ENCODE results near the gene DTNBP1.

Gene DTNBP1

DNA sequence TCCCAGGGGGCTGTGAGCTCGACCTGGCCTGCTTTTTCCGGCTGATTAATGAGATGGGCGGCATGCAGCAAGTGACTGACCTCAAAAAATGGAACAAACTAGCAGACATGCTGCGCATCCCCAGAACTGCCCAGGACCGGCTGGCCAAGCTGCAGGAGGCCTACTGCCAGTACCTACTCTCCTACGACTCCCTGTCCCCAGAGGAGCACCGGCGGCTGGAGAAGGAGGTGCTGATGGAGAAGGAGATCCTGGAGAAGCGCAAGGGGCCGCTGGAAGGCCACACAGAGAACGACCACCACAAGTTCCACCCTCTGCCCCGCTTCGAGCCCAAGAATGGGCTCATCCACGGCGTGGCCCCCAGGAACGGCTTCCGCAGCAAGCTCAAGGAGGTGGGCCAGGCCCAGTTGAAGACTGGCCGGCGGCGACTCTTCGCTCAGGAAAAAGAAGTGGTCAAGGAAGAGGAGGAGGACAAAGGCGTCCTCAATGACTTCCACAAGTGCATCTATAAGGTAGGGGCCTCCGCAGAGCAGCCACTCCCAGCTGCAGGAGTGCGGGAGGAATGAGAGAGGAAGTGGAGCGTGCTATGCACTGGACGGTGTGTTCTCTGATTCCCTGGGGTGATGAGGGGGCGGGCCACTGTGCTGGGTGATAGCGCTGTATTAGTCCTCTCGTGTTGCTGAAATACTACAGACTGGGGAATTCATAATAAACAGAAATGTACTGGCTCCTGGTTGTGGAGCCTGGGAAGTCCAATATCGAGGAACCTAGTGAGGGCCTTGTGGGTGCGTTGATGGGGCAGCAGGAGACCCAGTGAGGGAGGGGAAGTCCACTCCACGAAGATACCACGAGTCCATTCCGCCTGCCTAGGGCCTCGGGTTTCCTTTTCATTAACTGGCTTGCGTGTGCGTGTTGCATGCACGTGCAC, 161.7 kb downstream of the DTNBP1 start:
- DNase-seq (ENCODE audit: low spot score), result no peak

DNA sequence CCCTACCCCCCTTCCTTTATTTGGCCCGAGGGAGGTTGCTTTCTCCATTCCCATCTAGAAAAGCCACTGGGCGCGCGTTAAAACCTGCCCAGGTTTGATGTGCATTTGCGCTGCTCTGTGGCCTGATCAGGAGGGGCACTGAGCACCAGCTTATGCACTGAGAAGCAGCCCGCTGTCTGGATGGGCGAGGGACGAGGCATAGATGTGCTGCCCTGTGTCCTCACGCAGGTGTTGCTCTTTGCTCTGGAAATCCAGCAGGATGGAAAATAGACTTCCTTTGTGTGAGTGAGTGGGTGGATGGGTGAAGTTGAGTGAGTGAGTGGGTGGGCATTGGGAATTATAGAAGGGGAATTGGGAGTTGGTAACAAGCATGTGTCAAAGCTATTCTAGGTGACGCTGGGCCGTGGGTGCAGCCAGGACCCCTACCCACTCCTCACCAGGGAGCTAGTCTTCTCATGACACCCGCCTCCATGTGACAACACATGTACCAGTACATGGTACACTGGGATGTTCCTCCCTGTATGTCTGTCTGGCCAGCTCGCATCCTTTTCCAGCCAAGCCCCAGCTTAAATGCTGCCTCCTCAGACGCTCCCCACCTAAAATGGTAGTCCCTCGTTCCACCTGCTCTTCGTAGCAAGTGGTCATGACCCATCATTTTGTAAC, 162.6 kb downstream of the DTNBP1 start:
- DNase-seq (ENCODE audit: low spot score), result no peak

DNA sequence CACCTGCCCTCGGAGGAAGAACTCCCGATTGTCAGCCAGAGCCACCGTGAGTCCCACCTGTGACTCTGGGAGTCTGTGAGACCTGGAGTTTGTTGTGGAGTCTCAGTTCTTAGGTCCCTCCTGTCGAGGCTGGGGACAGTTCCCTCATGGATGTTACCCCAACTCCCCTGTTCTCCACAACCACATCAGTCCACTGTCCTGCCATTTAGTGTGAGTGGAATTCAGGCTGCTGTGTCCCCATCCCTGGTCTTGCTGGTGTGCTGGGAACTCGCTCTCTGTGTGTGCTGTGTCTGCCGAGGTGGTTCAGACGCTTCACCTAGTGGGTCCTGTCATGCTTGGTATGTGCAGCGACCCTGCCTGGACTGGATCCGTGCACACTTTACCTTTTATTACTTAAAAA, 163.2 kb downstream of the DTNBP1 start:
- DNase-seq (ENCODE audit: low spot score), result no peak

DNA sequence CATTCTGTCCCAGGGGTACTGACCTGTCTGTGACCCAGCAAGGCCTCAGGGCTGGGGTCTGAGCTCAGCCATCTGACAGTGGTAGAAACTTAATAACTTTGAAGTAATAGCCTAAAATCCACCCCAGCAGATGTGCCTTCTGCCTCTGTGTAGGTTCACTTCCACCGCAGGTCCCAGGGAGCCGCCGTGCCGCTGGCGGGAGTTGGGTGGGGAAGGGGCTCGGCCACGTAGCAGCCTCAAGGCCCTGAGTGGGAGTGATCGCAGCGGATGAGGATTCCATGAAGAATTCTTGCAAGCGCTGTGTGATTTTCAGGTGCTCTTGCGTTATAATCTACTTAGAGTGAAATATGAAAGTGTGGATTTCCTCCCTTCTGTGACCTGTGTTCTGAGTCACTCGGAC, 163.7 kb downstream of the DTNBP1 start:
- DNase-seq (ENCODE audit: low spot score), result no peak

DNA sequence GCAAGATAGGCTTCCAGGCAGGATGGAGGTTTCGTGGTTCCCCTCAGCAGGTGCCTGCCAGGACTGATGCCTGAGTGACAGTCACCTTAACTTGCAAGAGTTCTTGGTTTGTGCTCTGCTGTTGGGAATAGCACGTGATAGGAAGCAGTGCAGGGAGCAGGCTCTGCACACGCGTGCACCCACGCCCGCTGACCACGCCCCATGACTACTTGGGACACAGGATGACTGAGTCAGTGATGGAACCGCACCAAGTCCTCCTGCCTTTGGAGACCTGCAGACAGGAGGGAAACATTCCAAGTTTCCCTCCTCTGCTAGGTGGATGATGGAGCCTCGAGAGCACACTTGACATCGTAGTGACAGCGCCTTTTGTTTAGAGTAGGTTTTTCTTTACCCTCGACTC, 164.2 kb downstream of the DTNBP1 start:
- DNase-seq (ENCODE audit: low spot score), result no peak

DNA sequence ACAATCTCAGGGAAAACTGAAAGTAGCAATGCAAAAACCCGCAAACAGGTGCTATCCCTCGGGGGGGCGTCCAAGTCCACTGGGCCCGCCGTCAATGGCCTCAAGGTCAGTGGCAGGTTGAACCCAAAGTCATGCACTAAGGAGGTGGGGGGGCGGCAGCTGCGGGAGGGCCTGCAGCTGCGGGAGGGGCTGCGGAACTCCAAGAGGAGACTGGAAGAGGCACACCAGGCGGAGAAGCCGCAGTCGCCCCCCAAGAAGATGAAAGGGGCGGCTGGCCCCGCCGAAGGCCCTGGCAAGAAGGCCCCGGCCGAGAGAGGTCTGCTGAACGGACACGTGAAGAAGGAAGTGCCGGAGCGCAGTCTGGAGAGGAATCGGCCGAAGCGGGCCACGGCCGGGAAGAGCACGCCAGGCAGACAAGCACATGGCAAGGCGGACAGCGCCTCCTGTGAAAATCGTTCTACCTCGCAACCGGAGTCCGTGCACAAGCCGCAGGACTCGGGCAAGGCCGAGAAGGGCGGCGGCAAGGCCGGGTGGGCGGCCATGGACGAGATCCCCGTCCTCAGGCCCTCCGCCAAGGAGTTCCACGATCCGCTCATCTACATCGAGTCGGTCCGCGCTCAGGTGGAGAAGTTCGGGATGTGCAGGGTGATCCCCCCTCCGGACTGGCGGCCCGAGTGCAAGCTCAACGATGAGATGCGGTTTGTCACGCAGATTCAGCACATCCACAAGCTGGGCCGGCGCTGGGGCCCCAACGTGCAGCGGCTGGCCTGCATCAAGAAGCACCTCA, 166.3 kb downstream of the DTNBP1 start:
- no peak for DNase-seq (ENCODE audit: low spot score)

DNA sequence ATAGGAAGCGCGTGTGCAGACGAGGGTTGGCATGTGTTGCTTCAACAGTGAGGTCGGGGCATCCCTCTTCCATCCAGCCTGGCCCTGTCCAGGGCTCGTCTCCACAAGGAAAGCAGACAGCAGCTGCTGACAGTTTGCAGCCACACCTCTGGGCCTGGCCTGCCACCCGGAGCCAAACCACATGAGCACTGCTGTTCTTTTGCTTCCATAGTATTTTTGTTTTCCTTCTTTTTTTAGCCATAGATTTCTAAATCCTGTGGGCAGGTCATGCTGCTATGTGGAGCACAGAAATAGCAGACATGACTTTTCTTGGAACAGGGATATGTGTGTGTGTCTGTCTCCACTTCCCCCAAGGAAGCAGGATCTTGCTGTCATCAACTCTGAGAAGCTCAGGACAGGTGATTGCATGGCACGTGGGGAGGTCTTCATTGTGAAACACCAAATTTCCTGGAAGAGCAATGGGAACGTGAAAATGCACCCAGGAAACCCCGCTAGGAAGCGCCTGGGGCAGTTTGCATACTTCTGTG, 167.4 kb downstream of the DTNBP1 start:
- no peak for DNase-seq (ENCODE audit: low spot score)

DNA sequence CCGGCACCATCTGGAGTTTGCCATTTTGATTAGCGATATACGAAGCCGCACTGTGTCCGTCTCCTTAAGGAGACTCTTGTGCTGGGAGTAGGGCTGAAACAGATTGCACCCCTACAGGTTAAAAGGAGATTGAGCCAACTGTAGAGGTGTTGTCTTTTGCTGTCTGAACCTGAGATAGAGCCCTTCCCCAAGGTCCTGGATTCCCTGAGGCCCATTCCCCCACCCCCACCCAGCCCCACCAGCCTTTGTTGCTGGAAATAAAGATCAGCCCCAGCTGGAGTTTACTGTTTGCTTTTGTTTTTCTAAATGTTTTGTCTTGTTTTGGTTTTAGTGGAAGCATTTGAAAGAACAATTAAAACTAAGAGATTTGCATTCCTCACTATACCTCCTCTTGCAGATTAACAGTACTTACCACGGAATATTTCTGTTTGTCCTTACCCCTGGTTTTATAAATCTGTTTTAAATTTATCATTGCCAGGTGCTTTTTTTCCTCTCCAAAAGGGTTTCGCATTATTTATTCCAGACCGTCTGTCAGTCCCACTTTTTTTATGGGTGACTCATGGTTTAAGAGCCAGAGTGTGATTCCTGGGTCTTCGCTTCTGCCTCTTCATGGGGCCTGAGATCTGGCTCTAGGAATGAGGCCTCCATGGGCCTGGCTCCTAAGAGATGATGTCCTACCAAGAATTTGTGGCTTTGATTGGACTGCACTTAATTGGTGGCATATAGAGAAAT, 169.2 kb downstream of the DTNBP1 start:
- DNase-seq (ENCODE audit: low spot score), result peak; percentile 53

DNA sequence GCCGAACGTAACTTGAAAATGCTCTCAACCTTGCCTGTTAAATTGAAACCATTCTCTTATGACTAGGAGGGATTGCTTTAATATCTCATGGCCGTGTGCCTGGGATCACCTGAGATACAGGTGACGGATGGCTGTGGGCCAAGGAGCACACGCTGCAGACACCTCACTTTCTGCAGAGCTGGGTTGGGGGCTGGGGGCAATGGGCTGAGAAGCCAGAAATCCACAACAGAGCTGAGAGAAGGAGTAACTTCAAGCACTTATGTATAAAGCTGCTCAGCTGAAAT, 170.9 kb downstream of the DTNBP1 start:
- no peak for DNase-seq (ENCODE audit: low spot score)

DNA sequence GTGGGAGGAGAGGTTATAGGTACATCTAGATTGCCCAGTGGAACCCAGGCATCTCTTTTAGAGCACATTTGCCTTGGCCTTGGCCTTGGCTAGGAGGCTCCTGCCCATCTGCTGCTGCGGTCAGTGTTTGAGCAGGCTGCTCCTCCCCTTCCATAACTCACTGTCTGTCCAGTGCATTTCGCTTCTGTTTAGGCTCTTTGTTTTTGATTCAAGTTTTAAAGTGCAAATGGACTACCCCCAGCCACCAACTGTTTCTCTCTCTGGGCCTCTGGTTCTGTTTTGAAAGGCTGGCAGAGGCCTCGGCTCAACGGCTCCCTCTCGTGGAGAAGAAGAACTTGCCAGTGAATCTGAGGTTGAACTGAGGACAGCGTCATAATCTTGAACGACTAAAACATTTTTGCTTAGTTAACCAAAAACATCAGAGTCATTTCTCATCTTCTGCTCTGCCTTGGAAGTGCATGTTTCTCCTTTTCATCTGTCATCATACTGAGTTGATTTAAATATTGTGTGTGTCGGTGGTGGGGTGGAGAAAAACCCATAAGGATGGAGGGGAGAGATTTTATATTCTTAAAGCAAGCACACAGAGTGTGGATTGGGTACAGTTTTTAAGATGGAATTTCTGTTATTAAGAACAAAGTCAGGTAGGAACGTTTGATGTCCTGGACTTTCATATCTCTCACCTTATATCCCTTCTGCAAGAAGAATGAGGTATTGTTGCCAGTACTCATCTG, 171.4 kb downstream of the DTNBP1 start:
- peak; percentile 62 for DNase-seq (ENCODE audit: low spot score)

DNA sequence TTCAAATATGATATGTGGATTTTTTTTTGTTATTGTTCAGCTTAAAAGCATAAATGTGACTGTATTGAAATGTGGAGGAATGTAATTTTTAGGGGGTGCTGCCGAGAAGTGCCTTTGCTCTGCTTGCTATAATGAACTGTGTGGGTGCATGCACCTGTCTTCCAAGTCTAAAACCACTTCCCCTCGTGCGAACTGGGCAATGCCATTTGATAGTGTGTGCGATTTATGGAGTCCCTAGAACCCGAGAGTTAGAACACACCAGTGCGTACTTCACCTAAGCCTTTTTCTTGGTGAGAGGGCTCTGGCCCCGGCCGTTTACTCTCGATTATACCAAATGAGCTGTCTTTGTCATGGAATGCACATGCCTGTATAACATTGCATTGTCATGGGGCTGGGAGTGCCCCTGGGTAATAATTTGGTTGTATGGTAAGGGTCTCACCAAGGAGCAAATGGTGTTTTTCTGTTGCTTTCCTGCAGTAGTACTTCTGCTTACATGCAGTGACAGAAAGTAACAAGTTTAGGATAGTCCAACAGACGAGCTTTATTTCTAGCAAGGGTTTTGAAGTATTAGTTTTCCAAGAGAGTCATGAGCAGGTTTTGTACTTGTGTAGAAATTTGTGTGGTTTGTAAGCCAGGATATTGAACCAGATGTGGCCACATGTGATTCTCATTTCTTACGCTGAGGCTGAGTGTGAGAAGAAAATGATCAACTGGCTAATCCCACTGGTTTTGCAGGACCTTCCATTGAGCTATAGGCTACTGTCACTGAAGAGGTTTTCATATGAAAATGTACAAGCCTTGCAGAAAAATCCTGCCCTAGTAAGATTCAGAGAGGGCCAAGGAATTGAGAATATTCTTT, 172.4 kb downstream of the DTNBP1 start:
- DNase-seq (ENCODE audit: low spot score), result no peak

DNA sequence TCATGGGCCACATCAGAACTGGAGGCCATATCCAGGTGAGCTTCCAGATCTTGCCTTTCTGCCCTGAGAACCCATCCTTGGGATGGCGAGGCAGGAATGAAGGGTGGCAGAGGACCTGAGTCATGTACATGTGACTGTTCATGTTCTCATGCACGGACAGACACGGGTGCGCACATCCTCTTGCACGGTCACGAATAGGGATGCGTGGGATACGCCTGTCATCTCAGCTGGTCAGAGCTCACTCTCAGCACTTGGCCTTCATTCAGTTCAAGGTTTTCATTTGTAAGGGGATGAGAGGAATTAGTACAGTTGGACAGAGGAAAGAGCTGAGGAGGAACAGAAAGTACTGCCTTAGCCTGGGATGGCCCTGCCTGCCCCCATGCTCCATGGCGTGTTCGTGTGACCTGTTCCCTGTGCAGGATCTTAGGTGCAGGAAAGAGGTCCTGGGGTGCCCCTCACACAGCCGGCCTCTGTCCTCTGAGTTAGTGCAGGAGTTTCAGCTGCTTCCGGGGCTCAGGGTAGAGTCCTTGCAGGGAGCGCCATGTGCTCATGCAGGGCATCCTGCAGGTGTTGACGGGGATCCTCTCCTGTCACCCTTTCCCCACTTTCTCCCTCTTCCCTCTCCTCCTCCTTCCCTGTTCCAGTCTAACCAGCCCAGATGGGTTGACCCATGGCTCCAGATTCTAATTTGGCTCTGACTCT, 173.4 kb downstream of the DTNBP1 start:
- DNase-seq (ENCODE audit: low spot score), result no peak

DNA sequence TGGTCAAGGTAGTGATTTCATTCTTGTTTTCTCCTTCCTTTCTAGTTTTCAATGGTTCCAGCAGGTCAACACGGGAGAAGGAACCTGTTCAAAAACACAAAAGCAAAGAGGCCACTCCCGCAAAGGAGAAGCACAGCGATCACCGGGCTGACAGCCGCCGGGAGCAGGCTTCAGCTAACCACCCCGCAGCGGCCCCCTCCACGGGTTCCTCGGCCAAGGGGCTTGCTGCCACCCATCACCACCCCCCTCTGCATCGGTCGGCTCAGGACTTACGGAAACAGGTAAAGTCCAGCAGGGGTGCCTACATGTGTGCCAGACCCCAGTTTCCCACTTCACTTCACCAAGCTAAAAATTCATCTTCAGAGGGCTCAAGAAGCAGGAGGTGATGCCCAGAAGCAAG, 175.6 kb downstream of the DTNBP1 start:
- no peak for DNase-seq (ENCODE audit: low spot score)

DNA sequence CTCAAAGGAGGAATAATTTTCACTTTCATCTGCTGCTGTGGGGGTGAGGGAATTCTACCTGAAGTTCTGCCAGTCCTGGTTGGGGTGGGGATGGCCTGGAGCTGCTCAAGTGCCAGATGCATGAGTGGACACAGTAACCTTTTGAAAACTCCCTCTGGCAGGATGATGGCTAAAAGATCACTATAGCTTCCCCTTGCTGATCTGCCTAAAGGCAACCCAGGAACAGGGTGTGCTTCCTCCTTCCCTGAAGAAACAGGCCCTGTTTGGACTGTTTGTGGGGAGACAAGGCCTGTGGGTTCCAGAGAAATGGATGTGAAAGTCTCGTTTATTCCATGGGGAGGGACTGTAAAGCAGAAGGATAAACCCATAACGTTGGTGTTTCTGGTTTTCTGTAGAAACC, 176.9 kb downstream of the DTNBP1 start:
- DNase-seq (ENCODE audit: low spot score), result no peak

DNA sequence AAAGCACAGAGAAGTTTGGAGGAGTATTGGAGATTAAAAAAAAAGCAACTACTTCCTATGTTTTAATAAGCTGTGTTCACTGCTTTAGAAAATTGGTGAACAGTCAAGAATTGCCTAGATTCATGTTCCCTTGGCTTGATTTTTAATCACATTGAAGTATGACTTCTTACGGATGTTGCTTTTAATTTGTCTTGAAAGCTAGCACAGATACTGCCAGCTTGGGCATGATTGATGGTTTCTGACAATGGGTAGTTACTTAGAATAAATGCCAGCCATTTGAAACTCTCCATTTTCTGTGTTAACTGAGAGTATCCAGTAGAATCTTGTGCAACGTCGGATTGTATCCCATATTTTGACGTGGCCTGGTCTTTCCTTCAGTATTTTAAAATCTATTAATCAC, 178.0 kb downstream of the DTNBP1 start:
- no peak for DNase-seq (ENCODE audit: low spot score)

DNA sequence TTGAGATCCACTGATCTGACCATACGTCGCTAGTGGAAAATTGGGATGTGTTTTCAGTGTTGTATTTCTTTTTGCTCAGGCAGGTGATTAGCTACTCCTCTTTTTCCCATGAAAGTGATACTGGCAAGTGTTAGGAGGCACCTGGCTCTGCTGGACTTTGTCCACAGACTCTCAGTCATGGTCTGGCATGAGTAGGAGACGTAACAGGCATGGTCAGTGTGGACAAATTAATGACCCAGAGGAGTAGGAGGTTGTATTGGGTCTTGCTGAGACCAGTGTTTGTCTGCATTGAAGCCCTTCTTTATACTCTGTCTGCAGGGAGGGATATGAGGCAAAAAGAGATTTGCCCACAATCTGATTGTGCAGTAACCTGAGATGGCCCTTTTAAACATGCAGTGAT, 178.7 kb downstream of the DTNBP1 start:
- no peak for DNase-seq (ENCODE audit: low spot score)

DNA sequence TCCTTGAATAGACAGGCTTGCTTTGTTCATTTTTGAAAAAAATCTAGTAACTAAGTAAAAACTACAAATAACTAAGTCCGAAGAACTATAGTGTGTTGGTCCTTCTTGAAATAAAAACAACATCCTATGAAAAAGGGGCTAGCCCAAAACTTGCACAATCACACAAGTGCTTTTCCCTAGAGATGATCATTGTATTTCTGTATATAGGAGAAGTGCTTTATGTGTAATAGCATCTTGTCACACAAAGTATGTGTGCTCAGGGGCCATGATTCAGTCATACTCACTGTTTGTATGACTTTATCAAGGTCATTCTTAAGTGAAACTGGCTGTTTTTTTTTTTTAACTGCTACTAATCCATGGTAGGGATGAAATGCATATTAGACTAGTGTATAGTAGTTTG, 179.8 kb downstream of the DTNBP1 start:
- no peak for DNase-seq (ENCODE audit: low spot score)

DNA sequence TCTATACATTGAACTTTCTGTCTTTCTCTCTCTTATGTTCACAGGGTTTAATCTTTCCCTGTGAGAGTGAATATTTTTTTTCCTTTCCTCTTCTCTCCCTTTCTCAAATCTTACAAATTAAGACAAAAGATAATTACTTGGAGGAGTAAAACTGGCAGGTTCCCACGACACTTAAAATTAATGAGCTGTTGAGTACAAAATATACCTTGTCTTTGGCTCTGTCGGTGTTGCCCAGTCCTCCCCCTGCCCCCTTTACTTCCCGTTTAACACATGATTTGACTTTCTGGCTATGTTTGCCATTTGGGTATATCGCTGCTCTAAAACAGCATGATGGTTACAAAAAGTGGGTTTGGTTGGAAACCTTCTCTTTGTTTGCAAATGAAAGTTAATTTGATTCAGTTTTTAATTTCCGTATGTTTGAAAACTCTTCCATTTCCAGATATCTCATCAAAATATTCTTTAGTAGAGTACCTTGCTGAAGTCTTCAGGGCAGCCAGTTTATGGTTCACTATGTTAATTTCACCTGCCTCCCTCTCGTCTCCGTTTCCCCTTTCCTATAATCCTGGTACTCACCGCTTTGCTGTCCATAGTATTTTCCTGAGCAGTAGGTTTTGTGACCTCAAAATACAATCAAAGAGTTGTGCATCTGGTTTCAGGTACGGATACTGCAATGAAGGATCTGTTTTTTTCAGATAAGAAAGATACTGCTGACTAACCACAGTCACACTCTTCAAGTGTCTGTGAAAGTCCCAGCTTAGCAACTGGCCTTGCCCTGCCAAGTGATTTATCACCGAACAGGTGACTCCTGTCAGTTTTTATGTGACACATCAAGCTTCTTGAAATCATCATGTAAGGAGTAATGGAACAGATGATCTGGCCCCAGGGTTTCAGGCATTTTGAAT, 181.2 kb downstream of the DTNBP1 start:
- no peak for DNase-seq (ENCODE audit: low spot score)

DNA sequence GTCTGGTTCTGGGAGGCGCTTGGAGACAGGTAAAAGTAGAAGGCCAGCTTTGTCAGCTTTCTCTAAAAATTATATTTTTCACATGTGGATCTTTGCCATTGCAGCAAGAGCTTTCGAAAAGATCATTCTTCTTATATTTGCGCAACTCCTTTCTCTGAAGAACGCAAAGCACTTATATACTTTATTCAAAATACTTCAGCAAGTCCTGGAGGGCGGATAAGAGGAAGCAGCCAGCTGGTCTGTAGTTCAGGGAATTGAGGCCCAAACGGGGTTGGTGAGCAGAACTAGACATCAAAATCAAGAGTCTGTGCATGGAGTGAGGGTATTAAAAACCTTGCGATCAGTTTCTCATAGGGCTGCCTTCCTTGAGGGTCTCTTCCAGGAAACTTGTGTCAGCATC, 182.3 kb downstream of the DTNBP1 start:
- no peak for DNase-seq (ENCODE audit: low spot score)
